ENCODE measurements around the gene TAB3.

GRCh38 chrX:30918480-30918879 lies 29.4 kb upstream of the TAB3 start:
- TF ChIP-seq CTCF (IDR thresholded peaks at IDR 0.05) (no peak), POLR2A (IDR thresholded peaks at IDR 0.05) (no peak), EP300 (IDR thresholded peaks at IDR 0.05) (no peak)

Measured in stomach (tissue), 4 donors.